NCI-H345 (cell line): Measurements from ENCODE around the gene HEPHL1.
"Not testable (repeated sequence)": the region's sequence is repeated elsewhere in the genome, so short reads cannot be mapped to it uniquely, and the experiment has no call there.

Experiments
- DNase-seq: peaks from one replicate; lab custom pipeline; 2025; lab: John Stamatoyannopoulos, UW

The HEPHL1 gene, protein sequence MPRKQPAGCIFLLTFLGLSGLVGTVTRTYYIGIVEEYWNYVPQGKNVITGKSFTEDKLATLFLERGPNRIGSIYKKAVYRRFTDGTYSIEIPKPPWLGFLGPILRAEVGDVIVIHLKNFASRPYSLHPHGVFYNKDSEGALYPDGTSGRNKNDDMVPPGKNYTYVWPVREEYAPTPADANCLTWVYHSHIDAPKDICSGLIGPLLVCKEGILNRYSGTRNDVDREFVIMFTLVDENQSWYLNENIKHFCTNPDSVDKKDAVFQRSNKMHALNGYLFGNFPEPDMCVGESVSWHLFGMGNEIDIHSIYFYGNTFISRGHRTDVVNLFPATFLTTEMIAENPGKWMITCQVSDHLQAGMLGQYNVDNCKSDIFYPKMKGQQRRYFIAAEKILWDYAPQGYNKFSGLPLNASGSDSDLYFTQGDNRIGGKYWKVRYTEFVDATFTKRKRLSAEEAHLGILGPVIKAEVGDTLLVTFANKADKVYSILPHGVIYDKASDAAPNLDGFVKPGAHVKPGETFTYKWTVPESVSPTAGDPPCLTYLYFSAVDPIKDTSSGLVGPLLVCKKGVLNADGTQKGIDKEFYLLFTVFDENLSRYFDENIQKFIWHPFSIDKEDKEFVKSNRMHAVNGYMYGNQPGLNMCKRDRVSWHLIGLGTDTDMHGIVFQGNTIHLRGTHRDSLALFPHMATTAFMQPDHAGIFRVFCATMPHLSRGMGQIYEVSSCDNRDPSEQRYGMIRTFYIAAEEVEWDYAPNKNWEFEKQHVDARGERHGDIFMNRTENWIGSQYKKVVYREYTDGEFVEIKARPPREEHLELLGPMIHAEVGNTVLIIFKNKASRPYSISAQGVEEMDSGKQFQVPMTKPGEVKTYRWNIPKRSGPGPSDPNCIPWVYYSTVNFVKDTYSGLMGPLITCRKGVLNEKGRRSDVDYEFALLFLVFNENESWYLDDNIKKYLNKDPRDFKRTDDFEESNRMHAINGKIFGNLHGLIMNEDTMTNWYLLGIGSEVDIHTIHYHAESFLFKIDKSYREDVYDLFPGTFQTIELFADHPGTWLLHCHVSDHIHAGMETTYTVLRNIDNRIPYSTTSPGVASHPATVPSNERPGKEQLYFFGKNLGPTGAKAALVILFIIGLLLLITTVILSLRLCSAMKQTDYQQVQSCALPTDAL

DNA sequence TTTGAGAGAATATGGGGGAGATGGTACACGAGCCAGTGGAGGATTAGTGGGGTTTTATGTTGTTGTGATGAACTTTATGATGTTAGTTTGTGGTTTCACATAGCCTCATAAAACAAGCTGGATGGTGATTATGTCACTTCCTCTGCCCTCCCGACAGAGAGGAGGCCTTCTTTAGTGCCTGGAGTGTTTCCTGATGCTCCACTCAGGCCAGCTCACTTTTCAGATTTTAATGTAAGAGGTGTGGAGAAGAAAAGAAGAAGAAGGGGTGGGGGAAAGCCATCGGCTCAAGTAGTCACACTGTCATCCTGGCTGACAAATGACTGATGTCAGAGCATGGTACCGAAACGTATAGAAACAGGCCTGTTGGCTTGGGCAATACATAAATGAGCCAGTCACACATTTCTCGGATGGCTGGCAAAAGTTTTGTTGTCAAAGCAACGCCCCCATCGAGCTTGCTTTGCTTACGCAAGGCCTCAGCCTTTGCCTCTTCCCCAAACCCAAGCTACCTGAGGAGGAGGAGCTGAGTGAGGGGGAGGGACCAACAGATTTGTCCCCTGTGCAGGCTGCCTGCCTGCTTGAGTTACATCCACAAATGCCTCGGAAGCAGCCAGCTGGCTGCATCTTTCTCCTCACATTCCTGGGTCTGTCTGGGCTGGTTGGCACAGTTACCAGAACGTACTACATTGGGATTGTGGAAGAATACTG, at the start of gene HEPHL1:
TSS of gene HEPHL1 (plus strand) at position 578 of the 705 bp plus-strand sequence. CDS start at position 593, 15 bp downstream.
- DNase-seq, result no peak

DNA sequence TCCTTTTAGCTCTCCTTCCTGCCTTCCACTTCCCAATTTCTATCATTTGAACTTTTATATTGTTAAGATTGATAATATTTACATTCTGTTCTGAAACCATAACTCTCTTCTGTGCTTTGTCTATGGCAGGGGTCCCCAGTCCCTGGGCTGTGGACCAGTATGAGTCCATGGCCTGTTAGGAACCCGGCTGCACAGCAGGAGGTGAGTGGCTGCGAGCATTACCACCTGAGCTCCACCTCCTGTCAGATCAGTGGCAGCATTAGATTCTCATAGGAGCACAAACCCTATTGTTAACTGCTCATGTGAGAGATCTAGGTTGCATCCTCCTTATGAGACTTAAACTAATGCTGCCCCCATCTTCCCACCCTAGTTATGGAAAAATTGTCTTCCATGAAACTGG, 48.4 kb upstream of the HEPHL1 start:
- DNase-seq, result no peak

DNA sequence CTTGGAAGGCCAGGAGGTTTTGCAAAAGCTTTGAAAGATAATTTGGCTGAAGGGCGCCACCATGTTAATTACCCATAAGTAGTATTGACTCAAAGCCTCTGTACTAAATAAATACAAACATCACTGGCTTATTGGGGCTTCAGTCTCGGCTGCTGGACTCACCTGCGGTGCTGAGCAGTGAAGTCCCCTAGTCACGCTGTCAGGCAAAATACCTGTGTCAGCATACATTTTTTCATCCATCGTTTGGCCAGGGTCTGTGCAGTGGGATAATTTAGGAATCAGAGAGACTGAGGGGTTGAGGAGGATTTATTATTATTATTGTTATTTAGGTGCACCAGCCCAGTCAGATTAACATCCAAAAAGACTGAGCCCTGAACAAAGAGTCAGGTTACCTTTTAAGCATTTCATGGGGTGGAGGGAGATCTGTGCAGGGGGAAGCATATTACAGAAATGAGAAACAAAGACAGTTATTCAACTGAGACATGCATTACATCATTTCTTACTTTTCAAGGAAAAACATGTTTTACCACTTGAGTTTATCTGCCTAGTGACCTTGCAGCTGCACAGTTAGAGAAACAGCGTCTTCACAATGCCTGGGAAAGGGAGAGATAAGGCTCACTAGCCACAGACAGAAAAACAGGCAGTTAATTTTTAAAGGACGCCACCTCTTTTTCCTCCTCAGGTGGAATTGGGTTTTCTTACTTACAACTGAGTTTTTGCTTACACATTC, 47.7 kb upstream of the HEPHL1 start:
- not testable (repeated sequence) for DNase-seq

DNA sequence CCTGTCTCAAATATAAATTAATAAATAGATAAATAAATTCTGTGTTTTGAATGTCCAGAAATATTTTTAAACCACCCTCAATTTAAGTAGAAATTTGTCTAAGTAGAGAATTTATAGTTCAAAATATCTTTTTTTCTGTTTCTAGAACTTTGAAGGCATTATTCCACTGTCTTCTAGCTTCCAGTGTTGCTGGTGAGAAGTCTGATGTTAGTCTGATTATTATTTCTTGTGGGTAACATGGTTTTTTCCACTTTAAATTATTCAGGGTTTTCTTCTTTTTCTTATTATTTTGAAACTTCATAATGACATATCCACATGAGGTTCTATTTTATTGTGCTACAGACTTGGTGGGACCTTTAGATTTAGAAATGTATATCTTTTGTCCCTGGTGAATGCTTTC, 46.4 kb upstream of the HEPHL1 start:
- no peak for DNase-seq

DNA sequence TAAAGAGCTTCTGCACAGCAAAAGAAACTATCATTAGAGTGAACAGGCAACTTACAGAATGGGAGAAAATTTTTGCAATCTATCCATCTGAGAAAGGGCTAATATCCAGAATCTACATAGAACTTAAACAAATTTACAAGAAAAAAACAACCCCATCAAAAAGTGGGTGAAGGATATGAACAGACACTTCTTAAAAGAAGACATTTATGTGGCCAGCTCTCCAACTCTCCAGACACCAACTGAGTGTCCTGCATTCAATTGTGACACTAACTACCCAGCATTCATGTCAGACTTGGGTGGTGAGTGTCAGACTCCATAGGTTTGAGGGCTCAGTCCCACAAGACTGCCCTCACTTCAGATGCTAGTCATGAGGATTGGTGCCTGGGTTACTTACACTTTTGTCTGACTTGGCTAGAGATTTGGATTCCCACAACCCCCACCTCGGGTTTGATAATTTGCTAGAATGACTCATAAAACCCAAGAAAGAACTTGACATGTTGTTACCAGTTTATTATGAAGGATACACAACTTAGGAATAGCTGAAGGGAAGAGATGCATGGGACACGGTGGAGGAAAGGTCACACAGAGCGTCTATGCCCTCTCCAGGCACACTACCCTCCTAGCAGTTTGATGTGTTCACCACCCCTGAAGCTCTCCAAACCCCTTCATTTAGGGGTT, 44.4 kb upstream of the HEPHL1 start:
- DNase-seq, result not testable (repeated sequence)

DNA sequence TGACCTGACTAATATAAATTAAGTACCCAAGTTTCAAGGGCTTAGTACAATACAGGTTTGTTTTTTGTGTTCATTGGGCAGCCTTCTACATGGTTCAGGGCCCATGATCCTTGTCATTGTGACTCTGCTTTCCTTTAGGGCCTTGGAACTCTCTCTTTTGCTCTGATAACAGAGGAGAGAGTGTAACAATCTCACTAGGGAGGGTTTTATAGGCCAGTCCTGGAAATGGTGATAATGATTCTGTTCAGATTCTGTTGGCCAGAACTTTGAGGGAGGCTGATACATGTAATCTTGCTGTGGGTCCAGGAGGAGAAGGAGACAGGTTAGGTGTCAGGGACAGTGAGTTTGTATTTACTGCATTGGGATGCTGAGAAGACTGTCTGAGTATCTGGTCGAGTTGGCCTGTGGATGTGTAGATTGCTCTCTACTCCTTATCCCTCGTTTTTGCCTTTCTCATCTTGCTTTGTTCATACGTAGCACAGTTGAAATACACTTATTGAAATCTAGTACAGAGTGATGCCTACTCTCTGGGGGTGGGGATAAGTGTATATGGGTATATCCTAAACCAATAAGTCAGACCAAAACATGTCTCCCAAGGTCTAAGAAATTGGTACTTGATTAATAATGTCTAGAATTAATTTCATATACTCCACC, 37.5 kb upstream of the HEPHL1 start:
- no peak for DNase-seq

DNA sequence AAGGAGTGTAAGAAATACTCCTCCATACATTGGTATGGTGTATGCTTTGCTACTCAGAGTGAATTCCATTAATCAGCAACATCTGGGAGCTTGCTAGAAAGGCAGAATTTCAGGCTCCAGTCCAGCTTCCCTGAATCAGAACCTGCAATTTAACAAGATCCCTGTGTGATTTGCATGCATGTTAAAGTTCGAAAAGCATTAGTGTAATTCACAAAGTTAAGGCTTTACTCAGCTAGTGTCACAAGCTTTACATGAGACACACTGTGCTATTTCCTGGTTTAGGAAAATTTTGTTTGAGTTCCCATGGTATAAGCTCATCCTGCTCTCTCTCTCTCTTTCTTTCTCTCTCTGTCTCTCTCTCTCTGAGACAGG, 37.0 kb upstream of the HEPHL1 start:
- no peak for DNase-seq

DNA sequence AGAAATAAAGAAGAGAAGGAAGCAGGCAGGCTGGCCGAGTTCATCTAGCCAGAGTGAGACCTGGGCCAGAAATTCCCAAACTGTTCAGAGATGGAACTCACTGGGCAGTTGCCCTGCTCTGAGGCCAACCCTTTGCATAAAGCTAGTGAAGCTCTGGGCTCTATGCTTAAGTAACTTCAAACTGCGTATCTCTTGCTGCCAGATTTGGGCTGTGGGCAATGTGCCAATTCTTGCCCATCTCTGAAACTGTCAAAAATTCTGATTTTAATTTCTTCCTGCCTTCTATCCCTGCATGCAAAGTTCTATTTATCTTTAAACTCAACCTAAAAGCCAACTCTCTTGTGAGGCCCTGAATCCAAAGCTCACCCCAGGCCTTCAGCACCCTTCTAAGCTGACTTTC, 36.2 kb upstream of the HEPHL1 start:
- DNase-seq, result no peak

DNA sequence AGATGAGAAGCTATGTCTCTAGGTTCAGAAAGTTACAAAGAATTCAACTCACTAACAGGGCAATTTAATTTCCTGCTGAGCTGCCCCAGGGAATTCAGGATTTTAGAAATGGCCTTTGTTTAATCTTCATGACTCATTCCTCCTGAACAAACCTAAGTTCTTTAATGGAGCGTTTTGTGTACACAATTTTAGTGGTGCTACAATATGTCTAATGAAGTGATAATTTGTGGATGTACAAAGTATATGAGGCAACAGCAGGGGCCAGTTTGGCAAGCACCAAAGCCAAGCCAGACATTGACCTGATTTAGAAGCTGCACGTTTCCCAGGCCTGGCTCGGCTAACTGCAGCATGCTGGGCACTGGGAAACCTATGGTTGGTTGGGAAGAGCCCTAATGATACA, 34.4 kb upstream of the HEPHL1 start:
- DNase-seq, result peak; percentile 78

DNA sequence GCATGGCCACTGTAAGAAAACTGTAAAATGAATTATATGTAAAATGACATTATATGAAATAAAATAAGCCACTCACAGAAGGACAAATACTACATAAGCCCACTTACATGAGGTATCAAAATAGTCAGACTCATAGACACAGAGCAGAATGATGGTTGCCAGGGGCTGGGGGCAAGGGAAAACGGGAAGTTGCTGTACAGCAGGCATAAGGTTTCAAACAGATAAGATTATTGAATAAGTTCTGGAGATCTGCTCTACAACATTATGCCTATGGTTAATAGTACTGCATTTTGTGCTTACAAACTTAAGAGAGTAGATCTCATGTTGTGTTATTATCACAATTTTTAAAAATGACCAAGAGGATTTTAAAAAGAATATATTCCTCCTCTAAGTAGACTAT, 32.7 kb upstream of the HEPHL1 start:
- DNase-seq, result no peak

DNA sequence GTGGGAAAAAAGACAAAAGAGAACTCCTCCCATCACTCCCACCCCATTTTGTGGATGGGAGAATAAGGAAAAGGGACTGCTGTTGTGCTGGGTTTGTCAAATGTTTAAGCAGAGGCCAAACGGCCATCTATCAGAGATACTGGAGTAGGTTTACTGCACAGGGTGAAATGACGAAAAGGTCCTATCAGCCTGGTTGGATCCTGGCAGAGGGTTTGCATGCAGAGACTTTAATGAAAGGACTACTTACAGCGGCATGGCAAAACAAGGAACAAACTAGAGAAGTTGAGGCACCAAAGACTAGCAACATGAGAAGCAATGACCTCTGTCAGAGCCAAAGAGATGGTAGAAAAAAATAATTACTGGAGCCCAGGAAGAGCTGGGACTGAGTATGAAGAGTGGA, 32.2 kb upstream of the HEPHL1 start:
- DNase-seq, result no peak

DNA sequence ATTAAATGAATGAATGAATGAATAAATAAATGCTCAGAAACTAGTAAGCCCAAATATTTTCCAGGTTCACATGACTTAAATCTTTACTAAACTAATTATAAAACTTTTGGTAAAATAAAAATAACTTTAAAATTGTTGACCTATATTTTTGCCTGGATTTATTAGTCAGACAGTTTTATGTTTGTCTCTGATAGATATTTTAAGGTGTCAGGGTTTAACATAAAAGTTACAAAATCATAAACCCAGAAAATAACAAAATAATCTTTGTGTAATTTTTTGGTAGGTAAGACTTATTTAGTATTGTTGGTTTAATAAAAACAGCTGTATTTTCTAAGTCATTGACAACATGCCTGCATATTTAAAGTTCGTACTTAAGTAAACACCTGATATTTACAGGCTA, 27.4 kb upstream of the HEPHL1 start:
- DNase-seq, result no peak

DNA sequence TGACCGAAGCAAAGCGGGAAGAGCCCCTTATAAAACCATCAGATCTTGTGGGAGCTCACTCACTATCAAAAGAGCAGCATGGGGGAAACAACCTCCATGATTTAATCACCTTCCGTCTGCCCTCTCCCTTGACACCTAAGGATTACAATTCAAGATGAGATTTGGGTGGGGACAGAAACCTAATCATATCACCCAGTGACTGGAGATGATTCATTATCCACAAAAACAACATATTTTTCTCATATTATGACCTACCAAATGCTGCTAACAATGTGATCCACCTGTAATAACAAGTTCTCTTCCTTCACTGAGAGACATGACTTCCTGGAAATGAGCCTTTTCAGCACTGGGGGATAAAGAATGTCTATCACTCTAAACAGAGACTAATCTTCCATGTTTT, 23.4 kb upstream of the HEPHL1 start:
- no peak for DNase-seq

DNA sequence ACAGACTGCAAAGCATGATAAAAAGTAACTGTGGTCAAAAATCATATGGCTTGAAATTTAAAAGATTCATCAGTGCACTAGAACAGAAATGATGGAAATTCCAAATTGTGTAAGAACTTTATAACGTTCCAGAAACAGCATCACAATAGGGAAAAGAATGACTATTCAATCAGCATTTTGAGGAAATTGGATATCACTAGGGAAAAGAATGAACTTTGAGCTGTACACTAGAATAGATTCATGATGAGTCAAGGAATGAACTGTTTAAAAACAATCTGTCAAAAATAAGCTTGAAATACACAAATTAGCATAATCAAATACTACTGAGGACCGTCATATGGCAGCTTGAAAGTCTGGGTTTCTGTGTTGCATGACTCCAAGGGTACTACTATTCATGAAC, 20.5 kb upstream of the HEPHL1 start:
- DNase-seq, result no peak

DNA sequence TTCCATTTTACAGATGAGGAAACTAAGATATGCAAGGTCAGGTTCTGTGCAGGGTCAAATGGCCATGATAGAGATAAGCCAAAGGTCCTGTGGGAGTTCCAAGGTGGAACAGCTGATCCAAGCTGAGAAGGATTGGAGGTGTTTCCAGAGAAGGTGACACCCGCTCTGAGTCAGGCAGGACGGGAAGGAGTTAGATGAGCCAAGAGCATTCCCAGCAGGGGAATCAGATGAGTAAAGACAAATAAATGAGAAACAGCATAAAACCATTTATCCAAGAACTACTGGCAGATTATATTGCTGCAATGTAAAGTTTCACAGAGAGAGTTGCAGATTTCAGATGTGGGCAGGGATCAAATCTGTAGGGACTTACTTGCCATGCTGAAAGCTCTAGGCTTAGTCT, 18.9 kb upstream of the HEPHL1 start:
- no peak for DNase-seq

DNA sequence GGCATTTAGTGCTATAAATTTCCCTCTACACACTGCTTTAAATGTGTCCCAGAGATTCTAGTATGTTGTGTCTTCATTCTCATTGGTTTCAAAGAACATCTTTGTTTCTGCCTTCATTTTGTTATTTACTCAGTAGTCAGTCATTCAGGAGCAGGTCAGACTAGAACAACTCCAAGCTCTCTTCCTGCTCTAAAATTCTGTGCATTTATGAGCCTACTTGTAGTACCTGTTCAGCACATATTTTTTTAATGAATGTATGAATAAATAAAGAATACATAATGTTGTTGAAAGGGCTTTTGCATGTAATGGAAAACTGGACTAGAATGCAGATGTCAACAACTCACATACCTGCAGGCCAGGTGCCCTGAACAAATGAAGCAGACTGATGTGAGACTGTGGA, 13.7 kb upstream of the HEPHL1 start:
- DNase-seq, result no peak

DNA sequence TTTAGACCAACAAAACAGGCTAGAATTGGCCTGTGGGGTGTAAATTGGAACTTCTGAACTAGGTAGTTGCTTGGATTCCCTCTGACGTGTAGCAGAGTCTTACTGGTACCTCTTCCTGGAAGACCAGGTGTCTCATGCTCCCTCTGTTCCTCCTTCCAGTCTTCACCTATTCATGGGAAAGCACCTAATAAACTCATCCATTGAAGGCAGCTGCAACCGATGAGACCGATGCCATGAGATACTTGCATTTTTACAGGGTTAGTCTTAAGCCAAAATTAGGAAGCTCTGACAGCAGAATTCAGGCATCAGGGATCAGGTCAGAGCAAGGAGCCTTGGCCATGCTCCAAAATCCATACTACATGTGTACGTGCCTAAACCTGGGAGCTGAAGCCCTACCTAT, 13.2 kb upstream of the HEPHL1 start:
- no peak for DNase-seq

DNA sequence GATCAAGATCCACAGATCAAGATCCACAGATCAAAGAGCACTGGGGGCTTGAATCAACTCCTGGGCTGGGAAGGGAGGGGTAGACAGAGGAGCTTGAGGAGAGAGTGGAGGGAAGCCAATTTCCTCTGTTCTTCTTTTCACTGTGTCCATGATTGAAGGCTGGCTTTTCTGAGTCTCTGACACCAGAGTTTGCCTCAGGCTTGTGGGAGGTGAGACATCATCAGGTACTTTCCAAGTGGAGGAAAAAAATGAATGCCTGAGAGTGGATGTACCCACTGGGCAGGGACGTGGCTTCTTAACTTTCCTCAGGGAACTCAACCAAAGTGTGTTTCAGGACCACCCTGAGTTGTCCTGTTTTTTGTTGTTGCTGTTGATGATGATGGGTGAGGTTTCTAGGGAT, 11.0 kb upstream of the HEPHL1 start:
- no peak for DNase-seq

DNA sequence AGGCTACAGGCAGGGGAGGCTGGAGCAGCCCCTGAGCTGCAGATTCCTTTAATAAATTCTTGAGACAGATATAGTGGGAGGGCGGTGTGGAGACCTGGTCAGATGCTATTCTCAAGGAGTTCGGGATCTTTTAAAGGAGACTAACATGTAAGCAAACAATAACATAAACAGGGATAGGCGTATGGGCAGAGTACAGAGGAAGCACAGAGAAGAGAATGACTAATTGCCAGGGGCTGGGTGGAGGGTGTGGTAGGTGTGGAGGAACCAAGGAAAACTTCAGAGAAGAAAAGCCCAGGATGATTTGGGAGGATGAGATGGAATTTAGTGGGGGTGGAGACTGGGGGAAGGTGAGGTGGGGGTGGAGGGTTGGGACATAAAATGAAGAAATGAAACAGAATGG, 9.7 kb upstream of the HEPHL1 start:
- DNase-seq, result no peak

DNA sequence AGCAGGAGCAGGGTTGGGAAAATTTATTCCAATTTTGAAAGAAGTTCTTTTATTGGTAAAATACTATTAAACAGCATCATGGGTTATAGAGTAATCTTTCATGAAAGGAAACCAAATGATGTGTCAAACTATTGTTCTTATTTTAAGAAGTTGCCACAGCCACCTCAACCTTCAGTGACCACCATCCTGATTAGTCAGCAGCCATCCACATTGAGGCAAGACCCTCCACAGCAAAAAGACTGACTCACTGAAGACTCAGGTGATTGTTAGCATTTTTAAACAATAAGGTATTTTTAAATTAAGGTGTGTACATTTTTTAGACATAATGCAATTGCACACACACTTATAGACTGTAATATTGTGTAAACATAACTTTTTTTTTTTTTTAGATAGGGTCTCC, 3.7 kb upstream of the HEPHL1 start:
- DNase-seq, result no peak
